Measurements from ENCODE around the gene AFAP1L2.

- TF ChIP-seq CTCF (IDR thresholded peaks at IDR 0.05): no peak
- TF ChIP-seq POLR2A (IDR thresholded peaks at IDR 0.05): no peak
Observed at GRCh38 chr10:114385557-114385956, 18.7 kb downstream of the AFAP1L2 start.

All from body of pancreas (tissue), 4 donors.